ENCODE data around the gene COBL.

DNA sequence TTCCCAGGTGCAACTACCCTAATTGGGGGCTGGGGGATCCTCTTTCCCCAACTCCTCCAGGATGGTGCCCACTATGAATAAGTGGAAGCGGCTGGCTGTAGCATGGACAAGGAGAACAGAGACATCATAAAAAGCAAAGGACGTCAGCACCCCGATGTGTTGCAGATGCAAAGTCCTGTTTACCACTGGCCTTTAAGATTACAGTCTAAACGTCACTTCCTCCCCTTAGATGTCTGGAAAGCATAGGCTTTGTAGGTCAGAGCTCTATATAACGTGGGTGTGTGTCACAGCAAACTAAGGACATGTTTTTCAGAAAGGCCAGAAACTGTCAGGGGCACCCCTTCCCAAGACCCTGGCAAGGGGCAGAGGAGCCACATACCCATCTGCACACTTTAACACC is 7.9 kb downstream of the COBL start:
- TF ChIP-seq EZH2 (IDR thresholded peaks at IDR 0.05; ENCODE audit: low read depth), result no peak
- TF ChIP-seq, protein P1, sequence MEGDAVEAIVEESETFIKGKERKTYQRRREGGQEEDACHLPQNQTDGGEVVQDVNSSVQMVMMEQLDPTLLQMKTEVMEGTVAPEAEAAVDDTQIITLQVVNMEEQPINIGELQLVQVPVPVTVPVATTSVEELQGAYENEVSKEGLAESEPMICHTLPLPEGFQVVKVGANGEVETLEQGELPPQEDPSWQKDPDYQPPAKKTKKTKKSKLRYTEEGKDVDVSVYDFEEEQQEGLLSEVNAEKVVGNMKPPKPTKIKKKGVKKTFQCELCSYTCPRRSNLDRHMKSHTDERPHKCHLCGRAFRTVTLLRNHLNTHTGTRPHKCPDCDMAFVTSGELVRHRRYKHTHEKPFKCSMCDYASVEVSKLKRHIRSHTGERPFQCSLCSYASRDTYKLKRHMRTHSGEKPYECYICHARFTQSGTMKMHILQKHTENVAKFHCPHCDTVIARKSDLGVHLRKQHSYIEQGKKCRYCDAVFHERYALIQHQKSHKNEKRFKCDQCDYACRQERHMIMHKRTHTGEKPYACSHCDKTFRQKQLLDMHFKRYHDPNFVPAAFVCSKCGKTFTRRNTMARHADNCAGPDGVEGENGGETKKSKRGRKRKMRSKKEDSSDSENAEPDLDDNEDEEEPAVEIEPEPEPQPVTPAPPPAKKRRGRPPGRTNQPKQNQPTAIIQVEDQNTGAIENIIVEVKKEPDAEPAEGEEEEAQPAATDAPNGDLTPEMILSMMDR (conservative IDR thresholded peaks at IDR 0.05), result no peak
